ENCODE measurements around the gene SPATA2L.

The SPATA2L gene

GRCh38 chr16:89729293-89729692 is 27.8 kb upstream of the SPATA2L start:
- no peaks in the 10 kb centered on the region for H4K20me1 ChIP-seq (ENCODE audit: low read depth, low read length)
- no peak overlapping the region for H3K4me2 ChIP-seq (ENCODE audit: low read depth, low read length, poor library complexity, severe bottlenecking)
- H3K36me3 ChIP-seq (ENCODE audit: low read length), result no peaks in the 10 kb centered on the region
- H3K27ac ChIP-seq (ENCODE audit: low read depth, low read length), result no peak overlapping the region
- H2AFZ ChIP-seq (ENCODE audit: low read depth, low read length, severe bottlenecking), result no peak overlapping the region
- no peak overlapping the region for H3K9ac ChIP-seq (ENCODE audit: low read length)
- TF ChIP-seq CTCF (IDR thresholded peaks at IDR 0.05; ENCODE audit: insufficient read depth, low read length, poor library complexity, severe bottlenecking) (no peak), EZH2phosphoT487 (conservative IDR thresholded peaks at IDR 0.05; ENCODE audit: low read length) (no peak)
- peaks cover 7% of the 10 kb centered on the region; the same call in 1 of the 2 replicates for H3F3A ChIP-seq (ENCODE audit: insufficient read depth)
- no peak overlapping the region for H3K4me3 ChIP-seq (ENCODE audit: insufficient read depth, low read length, poor library complexity, severe bottlenecking)
- H3K79me2 ChIP-seq (ENCODE audit: insufficient read depth, low read length), result no peaks in the 10 kb centered on the region
- no peaks in the 10 kb centered on the region for H3K9me3 ChIP-seq (ENCODE audit: insufficient read depth, low read length)
- no peaks in the 10 kb centered on the region for H3K27me3 ChIP-seq (ENCODE audit: low read length)
- H3K9me2 ChIP-seq (replicated peaks; ENCODE audit: insufficient read depth, low read length), result no peaks in the 10 kb centered on the region

- peaks cover 7% of the 10 kb centered on the region; the same call in 1 of the 2 replicates for H3F3A ChIP-seq (ENCODE audit: insufficient read depth)
- no peak overlapping the region for H3K9ac ChIP-seq (ENCODE audit: low read length)
- no peak overlapping the region for H3K4me3 ChIP-seq (ENCODE audit: insufficient read depth, low read length, poor library complexity, severe bottlenecking)
- H3K9me3 ChIP-seq (ENCODE audit: insufficient read depth, low read length), result no peaks in the 10 kb centered on the region
- no peak overlapping the region for H3K4me2 ChIP-seq (ENCODE audit: low read depth, low read length, poor library complexity, severe bottlenecking)
- no peak overlapping the region for H2AFZ ChIP-seq (ENCODE audit: low read depth, low read length, severe bottlenecking)
- no peak overlapping the region for H3K27ac ChIP-seq (ENCODE audit: low read depth, low read length)
- H3K27me3 ChIP-seq (ENCODE audit: low read length), result no peaks in the 10 kb centered on the region
- TF ChIP-seq EZH2phosphoT487 (conservative IDR thresholded peaks at IDR 0.05; ENCODE audit: low read length), result no peak
- TF ChIP-seq CTCF (IDR thresholded peaks at IDR 0.05; ENCODE audit: insufficient read depth, low read length, poor library complexity, severe bottlenecking), result no peak
- no peaks in the 10 kb centered on the region for H3K9me2 ChIP-seq (replicated peaks; ENCODE audit: insufficient read depth, low read length)
- H3K36me3 ChIP-seq (ENCODE audit: low read length), result no peaks in the 10 kb centered on the region
- no peaks in the 10 kb centered on the region for H3K79me2 ChIP-seq (ENCODE audit: insufficient read depth, low read length)
- H4K20me1 ChIP-seq (ENCODE audit: low read depth, low read length), result peaks cover 3% of the 10 kb centered on the region; the same call in 1 of the 2 replicates
Observed at GRCh38 chr16:89727406-89728120, 26.1 kb upstream of the SPATA2L start.

GRCh38 chr16:89723279-89724250 is 22.1 kb upstream of the SPATA2L start:
- no peaks in the 10 kb centered on the region for H3K27me3 ChIP-seq (ENCODE audit: low read length)
- H3K4me3 ChIP-seq (ENCODE audit: insufficient read depth, low read length, poor library complexity, severe bottlenecking), result no peak overlapping the region
- H3K4me2 ChIP-seq (ENCODE audit: low read depth, low read length, poor library complexity, severe bottlenecking), result no peak overlapping the region
- H3K9ac ChIP-seq (ENCODE audit: low read length), result no peak overlapping the region
- no peaks in the 10 kb centered on the region for H3K9me3 ChIP-seq (ENCODE audit: insufficient read depth, low read length)
- no peaks in the 10 kb centered on the region for H3K36me3 ChIP-seq (ENCODE audit: low read length)
- no peak overlapping the region for H3K27ac ChIP-seq (ENCODE audit: low read depth, low read length)
- H3K79me2 ChIP-seq (ENCODE audit: insufficient read depth, low read length), result no peaks in the 10 kb centered on the region
- H3F3A ChIP-seq (ENCODE audit: insufficient read depth), result peaks cover 5% of the 10 kb centered on the region
- H4K20me1 ChIP-seq (ENCODE audit: low read depth, low read length), result peaks cover 7% of the 10 kb centered on the region; the same call in 1 of the 2 replicates
- H2AFZ ChIP-seq (ENCODE audit: low read depth, low read length, severe bottlenecking), result no peak overlapping the region
- H3K9me2 ChIP-seq (replicated peaks; ENCODE audit: insufficient read depth, low read length), result no peaks in the 10 kb centered on the region
- TF ChIP-seq EZH2phosphoT487 (conservative IDR thresholded peaks at IDR 0.05; ENCODE audit: low read length) (no peak), CTCF (IDR thresholded peaks at IDR 0.05; ENCODE audit: insufficient read depth, low read length, poor library complexity, severe bottlenecking) (no peak)
